Gastroesophageal sphincter (tissue), 3 donors: ENCODE results near the gene SCLY.

Experiments
- POLR2A ChIP-seq, 2 donors: fragments of 450-650 bp; IDR thresholded peaks; one replicate each; pipeline ENCODE4 v1.6.1; 2017; ENCODE audit warnings: antibody characterized with exemption in 2 of 2, mild to moderate bottlenecking in 2 of 2, moderate library complexity in 1 of 2
- TF ChIP-seq, protein P1 (sequence below), 4 experiments: fragments of 200-600 bp in 2 of 4; fragments of 450-650 bp in 2 of 4; sonication (generic) in 1 of 4; IDR thresholded peaks; one replicate each; pipeline ENCODE4 v1.5.1; 2017 to 2019; ENCODE audit warnings: antibody characterized with exemption in 4 of 4, mild to moderate bottlenecking in 2 of 4, moderate library complexity in 2 of 4

DNA sequence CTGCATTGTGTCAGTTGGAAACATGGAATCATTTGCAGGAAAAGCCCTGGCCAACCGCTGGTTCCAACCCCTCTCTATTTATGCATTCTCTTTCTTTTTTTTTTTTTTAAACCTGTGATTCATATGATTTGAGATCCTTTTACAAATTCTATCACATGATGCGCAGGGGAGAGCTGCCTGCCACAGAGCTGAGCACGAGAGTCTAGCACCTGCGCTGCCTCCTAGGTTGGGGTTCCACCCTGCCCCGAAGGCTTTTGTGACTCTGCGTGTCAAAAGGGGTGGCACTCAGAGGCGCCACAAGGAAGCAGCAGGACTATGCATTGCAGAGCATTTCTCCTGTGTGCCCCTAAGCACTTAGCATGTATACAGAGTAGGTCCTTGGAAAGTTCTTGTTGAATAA, 22.0 kb downstream of the SCLY start:
- no peak for TF ChIP-seq POLR2A (IDR thresholded peaks at IDR 0.05)
- TF ChIP-seq, protein P1, sequence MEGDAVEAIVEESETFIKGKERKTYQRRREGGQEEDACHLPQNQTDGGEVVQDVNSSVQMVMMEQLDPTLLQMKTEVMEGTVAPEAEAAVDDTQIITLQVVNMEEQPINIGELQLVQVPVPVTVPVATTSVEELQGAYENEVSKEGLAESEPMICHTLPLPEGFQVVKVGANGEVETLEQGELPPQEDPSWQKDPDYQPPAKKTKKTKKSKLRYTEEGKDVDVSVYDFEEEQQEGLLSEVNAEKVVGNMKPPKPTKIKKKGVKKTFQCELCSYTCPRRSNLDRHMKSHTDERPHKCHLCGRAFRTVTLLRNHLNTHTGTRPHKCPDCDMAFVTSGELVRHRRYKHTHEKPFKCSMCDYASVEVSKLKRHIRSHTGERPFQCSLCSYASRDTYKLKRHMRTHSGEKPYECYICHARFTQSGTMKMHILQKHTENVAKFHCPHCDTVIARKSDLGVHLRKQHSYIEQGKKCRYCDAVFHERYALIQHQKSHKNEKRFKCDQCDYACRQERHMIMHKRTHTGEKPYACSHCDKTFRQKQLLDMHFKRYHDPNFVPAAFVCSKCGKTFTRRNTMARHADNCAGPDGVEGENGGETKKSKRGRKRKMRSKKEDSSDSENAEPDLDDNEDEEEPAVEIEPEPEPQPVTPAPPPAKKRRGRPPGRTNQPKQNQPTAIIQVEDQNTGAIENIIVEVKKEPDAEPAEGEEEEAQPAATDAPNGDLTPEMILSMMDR (IDR thresholded peaks at IDR 0.05), result no peak
